ENCODE measurements around the gene CPED1.

DNA sequence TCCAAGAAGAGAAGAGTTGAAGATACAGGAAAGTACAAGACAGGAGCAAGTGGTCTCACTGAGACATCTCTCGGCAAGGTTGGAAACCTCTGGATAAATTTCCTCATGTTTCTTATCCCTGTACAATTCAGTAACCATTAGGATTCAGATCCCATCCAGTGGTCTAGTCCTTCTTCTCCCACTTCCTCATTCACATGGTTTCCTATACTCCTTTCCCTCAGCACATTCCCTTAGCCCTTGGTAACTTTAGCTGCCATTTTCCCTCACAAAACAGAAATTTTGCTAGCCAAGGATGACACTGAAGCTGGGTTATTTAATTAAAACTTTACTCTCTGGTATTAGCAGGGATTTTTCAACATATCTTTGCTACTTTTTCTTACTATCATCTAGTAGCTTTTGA lies 82.6 kb downstream of the CPED1 start:
- TF ChIP-seq, protein P1, sequence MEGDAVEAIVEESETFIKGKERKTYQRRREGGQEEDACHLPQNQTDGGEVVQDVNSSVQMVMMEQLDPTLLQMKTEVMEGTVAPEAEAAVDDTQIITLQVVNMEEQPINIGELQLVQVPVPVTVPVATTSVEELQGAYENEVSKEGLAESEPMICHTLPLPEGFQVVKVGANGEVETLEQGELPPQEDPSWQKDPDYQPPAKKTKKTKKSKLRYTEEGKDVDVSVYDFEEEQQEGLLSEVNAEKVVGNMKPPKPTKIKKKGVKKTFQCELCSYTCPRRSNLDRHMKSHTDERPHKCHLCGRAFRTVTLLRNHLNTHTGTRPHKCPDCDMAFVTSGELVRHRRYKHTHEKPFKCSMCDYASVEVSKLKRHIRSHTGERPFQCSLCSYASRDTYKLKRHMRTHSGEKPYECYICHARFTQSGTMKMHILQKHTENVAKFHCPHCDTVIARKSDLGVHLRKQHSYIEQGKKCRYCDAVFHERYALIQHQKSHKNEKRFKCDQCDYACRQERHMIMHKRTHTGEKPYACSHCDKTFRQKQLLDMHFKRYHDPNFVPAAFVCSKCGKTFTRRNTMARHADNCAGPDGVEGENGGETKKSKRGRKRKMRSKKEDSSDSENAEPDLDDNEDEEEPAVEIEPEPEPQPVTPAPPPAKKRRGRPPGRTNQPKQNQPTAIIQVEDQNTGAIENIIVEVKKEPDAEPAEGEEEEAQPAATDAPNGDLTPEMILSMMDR (IDR thresholded peaks at IDR 0.05), result no peak
- TF ChIP-seq POLR2A (IDR thresholded peaks at IDR 0.05), result no peak

Measured in testis (tissue), 2 donors.